Fibroblast of villous mesenchyme (primary cell): Measurements from ENCODE around the gene MDM1. TPM values are rescaled to one million over a fixed set of nuclear protein-coding genes. Genes with fewer than 3 reads are reported as not detected.

Source experiments
- DNase-seq: peaks from one replicate; pipeline ENCODE4 v3.0.0-alpha.2; 2010; ENCODE audit warnings: low read depth
- H3K4me3 ChIP-seq: 2 replicates; pipeline ENCODE4 v1.5.1; 2011; ENCODE audit warnings: low read depth, mild to moderate bottlenecking, low read length
- CTCF ChIP-seq: IDR thresholded peaks from 2 replicates; pipeline ENCODE4 v1.5.1; 2012; ENCODE audit warnings: low read depth, mild to moderate bottlenecking, low read length; ENCODE audit not compliant: insufficient read depth
- total RNA-seq: library from RNA; depleted of rRNA; stranded (reverse); fragments of >200 nt; gene quantifications from 2 replicates; pipeline ENCODE4 v1.2.3, GENCODE V29; 2012

The MDM1 gene
- total RNA-seq, 1 donor, result 13.0 TPM

GRCh38 chr12:68356986-68357385 lies 24.8 kb upstream of the MDM1 start:
- no peak for TF ChIP-seq CTCF
- DNase-seq, result no peak
- no peak overlapping the region for H3K4me3 ChIP-seq

- no peak for TF ChIP-seq CTCF
- H3K4me3 ChIP-seq, result no peak overlapping the region
- no peak for DNase-seq
These were observed 24.0 kb upstream of the MDM1 start for GRCh38 chr12:68356060-68356695.

- TF ChIP-seq CTCF, result no peak
- H3K4me3 ChIP-seq, result no peak overlapping the region
- no peak for DNase-seq
These were observed 22.9 kb upstream of the MDM1 start for GRCh38 chr12:68354977-68355541.

- H3K4me3 ChIP-seq, result no peak overlapping the region
- TF ChIP-seq CTCF, result no peak
- peak; percentile 37 for DNase-seq
These were observed 19.9 kb upstream of the MDM1 start for GRCh38 chr12:68352067-68352466.

- no peak overlapping the region for H3K4me3 ChIP-seq
- peak; percentile 21 for DNase-seq
- no peak for TF ChIP-seq CTCF
These were observed 18.6 kb upstream of the MDM1 start for GRCh38 chr12:68350753-68351152.

- no peak overlapping the region for H3K4me3 ChIP-seq
- no peak for DNase-seq
- TF ChIP-seq CTCF, result no peak
These were observed 17.9 kb upstream of the MDM1 start for GRCh38 chr12:68349921-68350606.
